ENCODE data around the gene RBM27. TPM values are rescaled to one million over a fixed set of nuclear protein-coding genes. Genes with fewer than 3 reads are reported as not detected.
"Not testable (repeated sequence)": the region's sequence is repeated elsewhere in the genome, so short reads cannot be mapped to it uniquely, and the experiment has no call there.

Gene RBM27
- total RNA-seq, 2 donors from 2014 or later, result 20.7 to 21.7 TPM

DNA sequence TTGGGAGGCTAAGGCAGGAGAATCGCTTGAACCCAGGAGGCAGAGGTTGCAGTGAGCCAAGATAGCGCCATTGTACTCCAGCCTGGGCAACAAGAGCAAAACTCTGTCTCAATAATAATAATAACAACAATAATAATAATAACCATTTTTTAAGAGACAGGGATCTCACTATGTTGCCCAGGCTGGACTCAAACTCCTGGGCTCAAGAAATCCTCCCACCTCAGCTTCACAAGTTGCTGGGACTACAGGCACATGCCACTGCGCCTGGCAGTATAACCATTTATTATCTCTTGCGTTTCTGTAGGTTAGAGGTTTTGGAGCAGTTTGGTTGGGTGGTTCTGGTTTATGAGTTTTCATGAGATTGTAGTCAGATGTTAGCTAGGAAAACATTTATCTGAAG lies 8.4 kb upstream of the RBM27 start:
- not testable (repeated sequence) for H3K4me1 Mint-ChIP-seq; H3K27ac Mint-ChIP-seq; H3K27me3 Mint-ChIP-seq; H3K9me3 Mint-ChIP-seq; H3K4me3 Mint-ChIP-seq; ATAC-seq (replicated peaks); H3K36me3 Mint-ChIP-seq (ENCODE audit: low read depth)

DNA sequence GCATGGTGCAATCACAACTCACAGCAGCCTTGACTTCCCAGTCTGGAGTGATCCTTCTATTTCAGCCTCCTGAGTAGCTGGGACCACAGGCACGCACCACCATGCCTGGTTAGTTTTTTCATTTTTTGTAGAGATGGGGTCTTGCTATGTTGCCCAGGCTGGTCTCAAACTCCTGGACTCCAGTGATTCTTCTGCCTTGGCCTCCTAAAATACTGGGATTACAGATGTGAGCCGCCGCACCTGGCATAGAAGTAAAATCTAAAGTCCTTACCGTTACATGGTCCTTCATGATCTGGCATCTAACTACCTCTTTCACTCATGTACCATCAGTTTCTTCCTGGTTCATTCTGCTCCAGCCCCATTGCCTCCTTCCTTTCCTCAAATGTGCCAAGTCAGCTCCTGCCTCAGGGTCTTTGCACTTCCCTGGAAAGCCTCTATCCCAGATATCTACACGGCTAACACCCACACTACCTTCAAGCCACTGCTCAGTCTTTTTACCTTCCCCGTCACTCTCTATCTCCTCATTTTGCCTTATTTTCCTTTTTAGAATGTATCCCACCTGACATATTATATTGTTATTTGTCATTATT lies 6.9 kb upstream of the RBM27 start:
- ATAC-seq (replicated peaks), result no peak
- Mint-ChIP-seq H3K4me3 (no peak overlapping the region), H3K27me3 (peaks cover 5% of the 10 kb centered on the region), H3K9me3 (no peaks in the 10 kb centered on the region), H3K4me1 (no peaks in the 10 kb centered on the region), H3K27ac (no peak overlapping the region), H3K36me3 (ENCODE audit: low read depth) (no peaks in the 10 kb centered on the region)

DNA sequence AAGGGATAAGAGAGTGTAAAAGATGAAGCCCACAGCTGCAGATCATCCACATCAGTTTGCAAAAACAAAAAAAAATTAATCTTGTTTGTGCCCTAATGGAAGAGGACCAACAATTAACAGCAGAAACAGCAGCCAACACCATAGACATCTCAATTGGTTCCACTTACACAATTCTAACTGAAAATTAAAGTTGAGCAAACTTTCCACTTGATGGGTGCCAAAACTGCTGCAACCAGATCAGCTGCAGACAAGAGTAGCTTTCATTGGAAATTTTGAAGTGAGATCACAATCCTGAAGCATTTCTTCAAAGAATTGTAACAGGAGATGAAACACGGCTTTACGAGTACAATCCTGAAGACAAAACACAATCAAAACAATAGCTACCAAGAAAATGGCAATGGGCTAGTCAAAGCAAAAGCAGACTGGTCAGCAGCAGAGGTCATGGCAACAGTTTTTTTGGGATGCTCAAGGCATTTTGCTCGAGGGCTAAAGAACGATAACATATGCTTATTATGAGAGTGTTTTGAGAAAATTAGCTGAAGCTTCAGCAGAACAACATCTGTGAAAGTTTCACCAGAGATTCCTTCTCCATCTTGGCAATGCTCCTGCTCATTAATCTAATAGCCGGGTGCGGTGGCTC lies 4.1 kb upstream of the RBM27 start:
- no peak overlapping the region for H3K27ac Mint-ChIP-seq
- H3K4me3 Mint-ChIP-seq, result no peak overlapping the region
- H3K27me3 Mint-ChIP-seq, result peaks cover 3% of the 10 kb centered on the region
- no peaks in the 10 kb centered on the region for H3K36me3 Mint-ChIP-seq (ENCODE audit: low read depth)
- no peaks in the 10 kb centered on the region for H3K9me3 Mint-ChIP-seq
- no peaks in the 10 kb centered on the region for H3K4me1 Mint-ChIP-seq
- no peak for ATAC-seq (replicated peaks)

DNA sequence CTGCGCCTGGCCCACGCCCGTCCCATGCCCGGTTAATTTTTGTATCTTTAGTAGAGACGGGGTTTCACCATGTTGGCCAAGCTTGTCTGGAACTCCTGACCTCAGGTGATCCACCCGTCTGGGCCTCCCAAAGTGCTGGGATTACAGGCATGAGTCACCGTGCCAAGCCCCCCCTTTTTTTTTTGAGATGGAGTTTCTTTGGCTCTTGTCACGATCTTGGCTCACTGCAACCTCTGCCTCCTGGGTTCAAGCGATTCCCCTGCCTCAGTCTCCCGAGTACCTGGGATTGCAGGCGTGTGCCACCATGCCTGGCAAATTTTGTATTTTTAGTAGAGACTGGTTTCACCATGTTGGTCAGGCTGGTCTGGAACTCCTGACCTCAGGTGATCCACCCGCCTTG lies 1.6 kb upstream of the RBM27 start:
- not testable (repeated sequence) for H3K4me1 Mint-ChIP-seq; H3K4me3 Mint-ChIP-seq; H3K27me3 Mint-ChIP-seq; H3K27ac Mint-ChIP-seq; ATAC-seq (replicated peaks); H3K36me3 Mint-ChIP-seq (ENCODE audit: low read depth); H3K9me3 Mint-ChIP-seq

DNA sequence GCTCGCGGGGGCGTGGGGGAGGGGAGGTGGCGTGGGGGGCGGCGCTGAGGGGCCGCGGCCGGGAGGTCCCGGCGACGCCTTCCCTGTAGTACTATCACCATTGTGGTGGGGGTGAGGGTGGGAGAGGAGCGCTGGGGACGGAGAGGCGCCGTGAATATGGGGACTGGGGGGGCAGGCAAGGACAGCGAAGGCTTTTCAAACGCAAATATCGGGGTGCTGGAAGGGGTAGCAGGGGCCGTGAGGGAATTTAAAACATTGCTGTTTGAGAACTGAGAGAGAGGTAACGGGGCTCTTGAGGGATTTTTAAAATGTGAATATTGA lies 427 bp downstream of the RBM27 start:
- Mint-ChIP-seq H3K27me3 (no peaks in the 10 kb centered on the region), H3K4me3 (no peak overlapping the region), H3K4me1 (peaks cover 6% of the 10 kb centered on the region), H3K27ac (no peak overlapping the region), H3K36me3 (ENCODE audit: low read depth) (peaks cover 13% of the 10 kb centered on the region), H3K9me3 (no peaks in the 10 kb centered on the region)
- peak; percentile 20 for ATAC-seq (replicated peaks)

DNA sequence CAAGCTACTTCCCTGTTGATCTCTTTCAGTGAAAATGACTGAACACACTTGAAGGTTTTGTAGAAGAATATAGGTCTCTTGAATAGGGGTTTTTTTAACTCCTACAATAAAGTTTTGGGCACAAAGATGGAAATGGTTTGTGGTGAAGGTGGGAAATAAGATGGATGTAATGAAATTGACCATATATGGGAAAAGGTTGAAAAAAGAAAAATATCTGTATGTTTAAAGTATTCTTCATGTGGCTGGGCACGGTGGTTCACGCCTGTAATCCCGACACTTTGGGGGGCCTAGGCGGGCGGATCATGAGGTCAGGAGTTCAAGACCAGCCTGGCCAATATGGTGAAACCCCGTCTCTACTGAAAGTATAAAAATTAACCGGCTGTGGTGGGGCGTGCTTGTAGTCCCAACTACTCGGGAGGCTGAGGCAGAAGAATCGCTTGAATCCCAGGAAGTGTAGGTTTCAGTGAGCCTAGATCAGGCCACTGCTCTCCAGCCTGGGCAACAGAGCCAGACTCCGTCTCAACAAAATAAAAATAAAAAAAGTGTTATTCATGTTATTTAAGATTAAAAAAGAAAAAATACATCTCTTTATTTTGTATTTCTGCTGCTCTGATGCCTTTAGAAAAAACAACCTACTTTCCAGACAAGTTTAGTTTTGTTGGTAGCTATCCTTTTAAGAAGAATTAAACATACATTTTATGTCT lies 2.2 kb downstream of the RBM27 start:
- H3K36me3 Mint-ChIP-seq (ENCODE audit: low read depth), result peaks cover 20% of the 10 kb centered on the region
- H3K9me3 Mint-ChIP-seq, result no peaks in the 10 kb centered on the region
- peaks cover 22% of the 10 kb centered on the region for H3K4me1 Mint-ChIP-seq
- H3K27ac Mint-ChIP-seq, result no peak overlapping the region
- no peak for ATAC-seq (replicated peaks)
- H3K27me3 Mint-ChIP-seq, result no peaks in the 10 kb centered on the region
- no peak overlapping the region for H3K4me3 Mint-ChIP-seq

DNA sequence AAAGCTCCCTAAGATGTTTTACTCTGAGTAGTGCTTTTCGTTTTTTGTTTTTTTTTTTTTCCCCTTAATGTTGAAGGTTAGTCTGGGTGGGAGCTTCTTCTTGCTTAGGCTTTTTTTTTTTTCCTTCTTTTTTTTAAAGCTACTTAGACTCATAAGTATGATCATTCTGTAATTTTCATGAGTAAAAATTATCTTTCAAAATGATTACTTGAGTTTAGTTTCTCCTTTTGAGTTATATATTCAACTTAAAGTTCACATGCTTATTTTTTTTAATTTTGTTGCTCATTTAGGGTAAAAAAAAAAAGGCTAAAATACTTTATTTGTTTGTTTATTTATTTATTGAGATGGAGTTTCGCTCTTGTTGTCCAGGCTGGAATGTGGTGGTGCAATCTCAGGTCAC lies 2.9 kb downstream of the RBM27 start:
- ATAC-seq (replicated peaks), result no peak
- H3K4me1 Mint-ChIP-seq, result peaks cover 22% of the 10 kb centered on the region
- H3K4me3 Mint-ChIP-seq, result no peak overlapping the region
- H3K9me3 Mint-ChIP-seq, result no peaks in the 10 kb centered on the region
- H3K27ac Mint-ChIP-seq, result no peak overlapping the region
- peaks cover 20% of the 10 kb centered on the region for H3K36me3 Mint-ChIP-seq (ENCODE audit: low read depth)
- H3K27me3 Mint-ChIP-seq, result no peaks in the 10 kb centered on the region

DNA sequence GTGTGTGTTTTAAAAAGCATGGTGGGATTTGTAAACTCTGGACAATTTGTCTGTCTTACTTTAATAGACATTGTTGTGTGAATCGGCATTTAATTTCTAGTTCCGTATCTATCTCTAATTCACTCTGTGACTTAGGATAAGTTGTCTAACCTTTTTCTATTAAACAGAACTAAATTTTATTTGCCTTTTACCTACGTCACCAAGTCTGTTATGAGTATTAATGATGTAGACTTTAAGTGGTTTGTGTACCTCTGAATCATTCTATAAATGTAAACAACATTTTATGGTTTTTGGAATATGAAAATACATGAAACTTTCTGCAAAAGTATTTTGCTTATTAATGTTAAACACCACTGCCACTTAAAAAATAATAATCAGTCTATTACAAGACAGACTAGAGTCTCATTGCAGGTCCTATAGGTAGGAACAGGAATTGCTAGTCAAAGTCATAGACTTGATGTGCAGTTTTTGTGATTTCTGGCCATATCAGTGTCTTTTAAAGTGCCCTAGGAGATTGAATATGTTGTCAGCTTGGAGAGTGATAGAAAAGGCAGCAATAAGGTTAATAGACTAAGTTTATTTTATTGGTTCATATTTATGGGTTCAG lies 5.6 kb downstream of the RBM27 start:
- Mint-ChIP-seq H3K9me3 (no peaks in the 10 kb centered on the region), H3K4me3 (peak overlapping the region; percentile 13), H3K27ac (no peak overlapping the region), H3K27me3 (no peaks in the 10 kb centered on the region), H3K36me3 (ENCODE audit: low read depth) (peaks cover 25% of the 10 kb centered on the region), H3K4me1 (peaks cover 22% of the 10 kb centered on the region)
- no peak for ATAC-seq (replicated peaks)

DNA sequence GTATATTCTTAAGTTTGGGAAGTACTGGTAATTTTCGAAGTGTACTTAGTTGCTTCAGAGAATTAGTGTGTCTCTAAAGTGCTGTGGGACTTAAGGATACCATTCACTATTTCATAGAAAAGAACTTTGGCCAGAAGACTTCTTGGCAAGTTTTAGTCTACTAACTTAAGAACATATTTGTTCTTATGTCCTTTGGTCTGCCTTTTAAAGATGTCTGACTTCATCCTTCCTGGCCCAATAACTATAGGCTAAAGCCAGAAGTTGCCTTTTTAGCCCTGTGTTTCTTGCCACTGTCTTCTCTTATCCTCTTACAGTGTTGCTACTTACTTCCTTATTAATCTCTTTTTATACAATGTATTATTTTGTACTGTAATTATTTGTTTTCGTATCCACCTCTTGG lies 6.3 kb downstream of the RBM27 start:
- peaks cover 28% of the 10 kb centered on the region for H3K4me1 Mint-ChIP-seq
- ATAC-seq (replicated peaks), result no peak
- no peaks in the 10 kb centered on the region for H3K9me3 Mint-ChIP-seq
- H3K36me3 Mint-ChIP-seq (ENCODE audit: low read depth), result peaks cover 25% of the 10 kb centered on the region
- H3K27ac Mint-ChIP-seq, result no peak overlapping the region
- H3K4me3 Mint-ChIP-seq, result peak overlapping the region; percentile 13
- H3K27me3 Mint-ChIP-seq, result no peaks in the 10 kb centered on the region

DNA sequence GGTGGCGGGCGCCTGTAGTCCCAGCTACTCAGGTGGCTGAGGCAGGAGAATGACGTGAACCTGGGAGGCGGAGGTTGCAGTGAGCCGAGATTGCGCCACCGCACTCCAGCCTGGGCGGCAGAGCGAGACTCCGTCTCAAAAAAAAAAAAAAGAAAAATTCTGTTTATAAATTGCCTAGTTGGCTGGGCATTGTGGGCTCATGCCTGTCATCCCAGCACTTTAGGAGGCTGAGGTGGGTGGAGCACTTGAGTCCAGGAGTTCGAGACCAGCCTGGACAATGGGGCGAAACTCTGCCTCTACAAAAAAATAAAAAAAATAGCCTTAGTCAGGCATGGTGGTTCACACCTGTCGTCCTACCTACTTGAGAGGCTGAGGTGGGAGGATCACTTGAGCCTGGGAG lies 7.4 kb downstream of the RBM27 start:
- H3K4me3 Mint-ChIP-seq; ATAC-seq (replicated peaks); H3K27ac Mint-ChIP-seq; H3K9me3 Mint-ChIP-seq; H3K27me3 Mint-ChIP-seq: not testable (repeated sequence)
- H3K36me3 Mint-ChIP-seq (ENCODE audit: low read depth), result peaks cover 25% of the 10 kb centered on the region
- H3K4me1 Mint-ChIP-seq, result peaks cover 29% of the 10 kb centered on the region

DNA sequence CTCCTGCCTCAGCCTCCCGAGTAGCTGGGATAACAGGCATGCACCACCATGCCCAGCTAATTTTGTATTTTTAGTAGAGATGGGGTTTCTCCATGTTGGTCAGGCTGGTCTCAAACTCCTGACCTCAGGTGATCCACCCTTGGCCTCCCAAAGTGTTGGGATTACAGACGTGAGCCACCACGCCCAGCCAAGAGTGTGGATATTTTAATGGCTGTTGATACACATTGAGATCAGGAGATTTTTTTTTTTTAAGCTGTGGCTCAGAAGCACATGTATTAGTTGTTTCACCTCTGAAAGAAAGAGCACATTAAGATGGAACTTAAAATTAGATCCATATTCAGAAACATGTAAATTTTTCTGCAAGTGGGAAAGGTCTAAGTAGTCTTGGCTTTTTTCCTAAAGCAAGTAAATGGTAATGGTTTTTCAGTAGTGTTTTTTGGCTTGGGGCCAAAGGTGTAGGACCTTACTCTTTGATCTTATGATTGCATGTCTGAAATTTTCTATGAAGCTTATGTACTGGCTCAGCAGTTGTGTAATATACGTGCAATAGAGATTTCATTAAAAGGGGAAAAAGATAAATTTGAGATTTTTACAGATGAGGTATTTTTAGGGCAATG lies 9.9 kb downstream of the RBM27 start:
- no peaks in the 10 kb centered on the region for H3K9me3 Mint-ChIP-seq
- no peak for ATAC-seq (replicated peaks)
- no peak overlapping the region for H3K4me3 Mint-ChIP-seq
- no peak overlapping the region for H3K27ac Mint-ChIP-seq
- H3K27me3 Mint-ChIP-seq, result no peaks in the 10 kb centered on the region
- peaks cover 22% of the 10 kb centered on the region for H3K36me3 Mint-ChIP-seq (ENCODE audit: low read depth)
- peaks cover 30% of the 10 kb centered on the region for H3K4me1 Mint-ChIP-seq

DNA sequence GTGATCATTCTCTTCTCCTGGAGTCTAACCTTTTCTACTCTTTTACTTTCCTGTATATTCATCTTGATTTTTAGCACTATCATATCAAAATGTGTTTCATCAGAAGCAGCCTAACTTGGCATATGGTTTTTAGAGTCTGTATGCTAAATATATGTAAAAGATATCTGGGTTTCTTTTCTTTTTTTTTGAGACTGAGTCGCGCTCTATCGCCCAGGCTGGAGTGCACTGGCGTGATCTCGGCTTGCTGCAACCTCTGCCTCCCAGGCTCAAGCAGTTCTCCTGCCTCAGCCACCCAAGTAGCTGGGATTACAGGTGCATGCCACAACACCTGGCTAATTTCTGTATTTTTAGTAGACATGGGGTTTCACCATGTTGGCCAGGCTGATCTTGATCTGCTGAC lies 11.5 kb downstream of the RBM27 start:
- H3K27ac Mint-ChIP-seq; H3K9me3 Mint-ChIP-seq; ATAC-seq (replicated peaks); H3K4me3 Mint-ChIP-seq; H3K27me3 Mint-ChIP-seq: not testable (repeated sequence)
- Mint-ChIP-seq H3K36me3 (ENCODE audit: low read depth) (peaks cover 35% of the 10 kb centered on the region), H3K4me1 (peaks cover 17% of the 10 kb centered on the region)

DNA sequence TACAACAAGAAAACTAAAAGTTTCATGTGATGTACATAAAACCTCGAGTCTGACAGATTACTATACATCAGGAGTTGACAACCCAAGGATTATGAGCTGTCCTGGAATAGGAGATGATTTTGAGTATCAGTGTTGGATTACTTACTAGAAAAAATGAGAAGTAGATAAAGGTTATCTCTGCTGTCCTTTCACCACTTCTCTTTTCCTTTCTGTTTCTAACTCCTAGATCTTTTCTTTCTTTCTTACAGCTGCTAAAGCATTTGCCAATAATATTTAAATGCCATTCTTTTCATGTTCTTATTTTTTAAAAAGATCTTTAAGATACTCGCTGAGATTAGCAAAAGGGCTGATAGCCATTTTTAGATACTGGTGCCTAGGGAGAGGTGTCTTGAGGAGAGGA lies 14.8 kb downstream of the RBM27 start:
- ATAC-seq (replicated peaks), result no peak
- no peaks in the 10 kb centered on the region for H3K27me3 Mint-ChIP-seq
- H3K27ac Mint-ChIP-seq, result peak overlapping the region; percentile 63
- H3K36me3 Mint-ChIP-seq (ENCODE audit: low read depth), result peaks cover 45% of the 10 kb centered on the region
- no peak overlapping the region for H3K4me3 Mint-ChIP-seq
- H3K4me1 Mint-ChIP-seq, result peaks cover 11% of the 10 kb centered on the region
- H3K9me3 Mint-ChIP-seq, result no peaks in the 10 kb centered on the region

DNA sequence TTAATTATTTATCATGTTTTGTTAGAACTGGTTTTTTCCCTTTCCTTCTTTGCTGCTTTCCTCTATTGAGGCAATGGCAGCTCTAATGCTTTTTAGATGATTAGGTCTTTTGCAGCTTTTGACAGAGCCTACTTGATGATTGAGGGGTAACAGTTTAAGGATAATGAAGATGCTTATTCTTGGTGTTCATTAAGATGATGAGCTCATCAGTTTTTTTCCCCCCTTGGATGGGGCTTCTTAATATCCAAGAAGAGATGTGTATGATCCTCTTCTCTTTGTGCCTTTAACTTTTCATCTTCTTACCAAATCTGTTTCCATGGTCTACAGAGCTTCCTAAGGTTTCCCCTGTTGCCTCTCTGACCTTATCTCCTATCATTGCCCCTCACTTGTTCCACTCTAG lies 15.8 kb downstream of the RBM27 start:
- ATAC-seq (replicated peaks), result no peak

DNA sequence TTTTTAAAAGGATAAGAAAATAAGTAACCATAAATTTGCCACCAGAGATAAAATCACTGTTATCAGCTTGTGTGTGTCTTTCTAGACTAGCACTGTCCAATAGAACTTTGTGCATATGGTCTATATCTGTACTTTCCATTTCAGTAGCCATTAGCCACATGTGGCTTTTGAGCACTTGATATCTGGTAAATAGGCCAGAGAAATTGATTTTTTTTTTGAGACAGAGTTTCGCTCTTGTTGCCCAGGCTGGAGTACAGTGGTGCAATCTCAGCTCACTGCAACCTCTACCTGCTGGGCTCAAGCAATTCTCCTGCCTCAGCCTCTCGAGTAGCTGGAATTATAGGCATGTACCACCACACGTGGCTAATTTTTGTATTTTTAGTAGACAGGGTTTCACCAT lies 17.8 kb downstream of the RBM27 start:
- Mint-ChIP-seq H3K4me1 (peaks cover 4% of the 10 kb centered on the region), H3K9me3 (no peaks in the 10 kb centered on the region), H3K4me3 (no peak overlapping the region), H3K36me3 (ENCODE audit: low read depth) (peaks cover 72% of the 10 kb centered on the region), H3K27ac (no peak overlapping the region), H3K27me3 (no peaks in the 10 kb centered on the region)
- ATAC-seq (replicated peaks), result no peak

More for the DNA sequence above, 15.8 kb downstream of the RBM27 start:
- H3K9me3 Mint-ChIP-seq, result no peaks in the 10 kb centered on the region
- no peak overlapping the region for H3K4me3 Mint-ChIP-seq
- H3K27ac Mint-ChIP-seq, result no peak overlapping the region
- H3K27me3 Mint-ChIP-seq, result no peaks in the 10 kb centered on the region
- peaks cover 53% of the 10 kb centered on the region for H3K36me3 Mint-ChIP-seq (ENCODE audit: low read depth)
- peaks cover 10% of the 10 kb centered on the region for H3K4me1 Mint-ChIP-seq

All from activated T-helper 17 cell treated with anti-CD3 and anti-CD28 coated beads, Interleukin-2, amount 50 U/mL, for 72 hours (primary cell).